Stimulated activated naive CD8-positive, alpha-beta T cell treated with anti-CD3 and anti-CD28 coated beads, Interleukin-15, Interleukin-2, amounts not matched to agents 100 ng/mL and 50 ng/mL, for 24 hours (primary cell): ENCODE data around the gene ETNPPL.

Experiments
- H3K27ac Mint-ChIP-seq: one replicate; pipeline ENCODE4 v1.8.0; 2021; ENCODE audit warnings: mild to moderate bottlenecking, mixed read lengths
- H3K27me3 Mint-ChIP-seq: one replicate; pipeline ENCODE4 v1.8.0; 2021; ENCODE audit warnings: mixed read lengths
- H3K36me3 Mint-ChIP-seq: one replicate; pipeline ENCODE4 v1.8.0; 2021; ENCODE audit warnings: low read depth, mixed read lengths
- H3K4me1 Mint-ChIP-seq: one replicate; pipeline ENCODE4 v1.8.0; 2021; ENCODE audit warnings: low read depth, mixed read lengths
- H3K4me3 Mint-ChIP-seq: one replicate; pipeline ENCODE4 v1.8.0; 2021; ENCODE audit warnings: mild to moderate bottlenecking, mixed read lengths
- H3K9me3 Mint-ChIP-seq: one replicate; pipeline ENCODE4 v1.8.0; 2021; ENCODE audit warnings: mixed read lengths

Gene ETNPPL

DNA sequence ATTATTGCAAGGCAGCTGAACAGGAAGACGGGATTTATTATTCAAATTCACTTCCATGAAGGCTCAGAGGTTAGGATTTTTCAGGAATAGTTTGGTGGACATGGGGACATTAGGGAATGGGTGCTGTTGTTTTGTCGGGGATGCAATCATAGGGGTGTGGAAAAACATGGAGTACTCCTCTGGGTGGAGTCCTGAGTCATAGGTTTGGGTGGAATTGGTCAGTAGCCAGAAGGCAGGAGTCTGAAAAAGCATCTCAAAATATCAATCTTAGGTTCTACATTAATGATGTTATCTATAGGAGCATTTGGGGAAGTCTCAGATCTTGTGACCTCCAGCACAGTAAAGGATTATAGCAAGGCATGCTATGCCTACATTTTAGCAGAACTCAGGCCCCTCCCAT lies 14.5 kb upstream of the ETNPPL start:
- Mint-ChIP-seq H3K4me3 (no peak overlapping the region), H3K4me1 (no peaks in the 10 kb centered on the region), H3K27me3 (peaks cover 3% of the 10 kb centered on the region), H3K9me3 (no peaks in the 10 kb centered on the region), H3K36me3 (no peaks in the 10 kb centered on the region), H3K27ac (no peak overlapping the region)

DNA sequence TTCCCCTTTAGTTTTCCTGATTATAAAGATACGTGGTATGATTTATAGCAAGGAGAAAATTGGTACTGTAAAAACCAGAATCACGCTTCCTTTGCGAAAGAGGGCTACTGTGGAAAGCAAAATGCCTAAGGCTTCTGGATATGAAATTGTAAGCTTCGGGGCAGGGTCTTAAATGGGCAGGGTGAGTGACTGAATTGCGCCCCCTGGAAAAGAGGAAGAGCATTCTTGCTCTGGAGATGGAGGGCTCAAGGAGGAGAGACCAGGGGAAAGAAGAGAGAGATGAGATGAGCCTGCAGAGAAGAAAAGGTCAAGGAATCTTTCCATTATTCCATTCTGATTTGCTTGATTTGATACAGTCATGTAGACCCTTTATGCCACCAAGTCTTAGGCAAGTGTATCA lies 13.1 kb upstream of the ETNPPL start:
- Mint-ChIP-seq H3K4me3 (no peak overlapping the region), H3K27me3 (peaks cover 3% of the 10 kb centered on the region), H3K27ac (no peak overlapping the region), H3K9me3 (no peaks in the 10 kb centered on the region), H3K36me3 (no peaks in the 10 kb centered on the region), H3K4me1 (no peaks in the 10 kb centered on the region)

DNA sequence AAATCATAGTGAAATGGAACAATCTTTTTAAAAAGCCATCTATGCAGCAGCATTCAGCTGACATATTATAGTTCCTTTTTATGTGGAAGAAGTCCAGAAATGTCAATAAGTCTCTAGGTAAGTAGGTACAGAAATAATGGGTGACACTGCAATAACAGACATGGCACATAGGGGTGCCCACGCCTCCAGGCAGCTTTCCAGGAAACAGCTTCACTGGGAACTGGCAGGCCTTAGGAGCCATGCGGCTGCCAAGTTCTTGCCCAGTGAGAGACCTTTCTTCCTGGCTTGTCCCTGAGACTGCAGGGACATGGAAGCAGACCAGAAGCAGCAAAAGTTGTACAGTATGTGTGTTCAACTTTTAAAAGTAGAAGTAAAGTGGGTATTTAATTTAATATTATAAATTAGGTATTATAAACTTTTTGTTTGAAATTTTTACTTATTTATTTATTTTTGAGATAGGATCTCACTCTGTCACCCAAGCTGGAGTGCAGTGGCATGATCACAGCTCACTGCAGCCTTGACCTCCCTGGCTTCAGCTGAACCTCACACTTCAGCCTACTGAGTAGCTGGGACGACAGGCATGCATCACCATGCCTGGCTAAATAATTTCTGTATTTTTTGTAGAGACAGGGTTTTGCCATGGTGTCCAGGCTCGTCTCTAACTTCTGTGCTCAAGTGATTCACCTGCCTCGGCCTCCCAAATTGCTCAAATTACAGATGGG lies 12.1 kb upstream of the ETNPPL start:
- peaks cover 3% of the 10 kb centered on the region for H3K27me3 Mint-ChIP-seq
- no peaks in the 10 kb centered on the region for H3K36me3 Mint-ChIP-seq
- no peaks in the 10 kb centered on the region for H3K4me1 Mint-ChIP-seq
- H3K9me3 Mint-ChIP-seq = no peaks in the 10 kb centered on the region
- H3K27ac Mint-ChIP-seq = no peak overlapping the region
- no peak overlapping the region for H3K4me3 Mint-ChIP-seq

DNA sequence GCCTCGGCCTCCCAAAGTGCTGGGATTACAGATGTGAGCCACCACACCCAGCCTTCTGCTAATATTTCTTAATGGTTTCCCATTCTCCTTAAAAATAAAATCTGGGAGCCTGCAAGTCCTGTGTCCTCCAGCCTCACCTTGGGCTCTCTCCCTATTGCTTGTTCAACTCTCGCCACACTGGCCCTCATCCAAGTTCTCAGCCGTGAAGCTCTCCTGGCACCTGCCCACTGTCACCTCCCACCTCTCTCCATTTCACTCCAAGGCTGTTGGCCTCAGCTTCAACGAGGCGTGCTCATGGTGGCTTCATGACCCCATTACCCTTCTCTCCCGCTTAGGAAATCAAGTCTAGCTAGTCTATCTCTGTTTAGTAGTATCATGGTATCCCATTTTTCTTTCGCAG lies 9.5 kb upstream of the ETNPPL start:
- H3K27ac Mint-ChIP-seq = no peak overlapping the region
- no peaks in the 10 kb centered on the region for H3K4me1 Mint-ChIP-seq
- no peak overlapping the region for H3K4me3 Mint-ChIP-seq
- H3K27me3 Mint-ChIP-seq = peaks cover 3% of the 10 kb centered on the region
- no peaks in the 10 kb centered on the region for H3K9me3 Mint-ChIP-seq
- no peaks in the 10 kb centered on the region for H3K36me3 Mint-ChIP-seq

DNA sequence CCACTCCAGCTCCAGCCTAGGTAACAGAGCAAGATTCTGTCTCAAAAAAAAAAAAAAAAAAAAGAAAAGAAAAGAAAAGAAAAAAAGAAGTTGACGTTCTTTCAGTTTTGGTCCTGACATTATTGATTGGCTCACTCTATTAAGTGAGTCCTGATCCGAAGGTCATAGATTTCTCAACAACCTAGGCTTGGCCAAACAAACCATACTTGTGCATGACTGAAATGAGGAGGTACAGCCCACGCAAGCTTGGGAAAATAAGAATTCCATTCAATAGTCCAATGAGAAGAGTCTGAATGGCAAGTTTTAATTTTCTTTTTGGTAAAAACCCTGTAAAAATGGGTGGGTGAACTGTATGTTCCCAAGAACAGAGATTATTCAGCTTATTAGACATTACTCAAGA lies 3.2 kb upstream of the ETNPPL start:
- H3K27me3 Mint-ChIP-seq = peaks cover 38% of the 10 kb centered on the region
- H3K36me3 Mint-ChIP-seq = no peaks in the 10 kb centered on the region
- no peak overlapping the region for H3K27ac Mint-ChIP-seq
- H3K4me3 Mint-ChIP-seq = no peak overlapping the region
- H3K4me1 Mint-ChIP-seq = peaks cover 11% of the 10 kb centered on the region
- no peaks in the 10 kb centered on the region for H3K9me3 Mint-ChIP-seq

DNA sequence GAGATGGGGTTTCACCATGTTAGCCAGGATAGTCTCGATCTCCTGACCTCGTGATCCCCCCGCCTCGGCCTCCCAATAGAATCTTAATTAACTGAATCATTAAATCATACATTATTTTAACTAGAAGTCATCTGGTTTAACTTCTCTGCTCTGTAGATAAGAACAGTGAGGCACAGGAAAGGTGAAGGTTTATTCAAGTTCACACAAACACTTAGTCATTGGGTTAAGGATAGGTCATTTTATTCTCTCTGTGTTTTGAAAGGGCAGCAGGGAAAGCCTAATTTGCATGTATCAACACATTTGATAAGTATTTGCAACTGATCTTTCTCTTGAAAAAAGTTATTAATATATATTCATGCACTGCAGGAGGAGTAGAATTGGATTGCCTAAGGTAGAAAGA lies 1.1 kb upstream of the ETNPPL start:
- H3K4me1 Mint-ChIP-seq = peaks cover 11% of the 10 kb centered on the region
- H3K4me3 Mint-ChIP-seq = no peak overlapping the region
- no peaks in the 10 kb centered on the region for H3K36me3 Mint-ChIP-seq
- peaks cover 49% of the 10 kb centered on the region for H3K27me3 Mint-ChIP-seq
- H3K9me3 Mint-ChIP-seq = no peaks in the 10 kb centered on the region
- H3K27ac Mint-ChIP-seq = no peak overlapping the region

DNA sequence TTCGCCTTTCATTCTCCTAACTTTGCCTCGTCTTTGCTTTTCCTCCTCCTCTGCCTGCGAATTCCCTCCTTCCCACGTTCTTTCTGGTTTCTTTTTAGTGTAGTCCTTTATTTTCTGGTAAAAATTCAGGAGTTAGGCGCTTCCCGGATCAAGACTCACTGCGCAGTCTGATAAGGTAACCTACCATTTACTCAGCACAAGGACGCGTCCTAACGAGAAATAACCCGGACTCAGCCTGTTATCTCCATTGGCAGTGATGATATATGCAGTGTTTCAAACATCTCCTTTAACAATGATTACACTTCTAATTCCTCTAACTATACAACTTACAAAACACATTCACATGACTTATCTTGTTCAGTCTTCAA lies 357 bp upstream of the ETNPPL start:
- H3K27ac Mint-ChIP-seq = no peak overlapping the region
- H3K9me3 Mint-ChIP-seq = no peaks in the 10 kb centered on the region
- H3K36me3 Mint-ChIP-seq = no peaks in the 10 kb centered on the region
- H3K27me3 Mint-ChIP-seq = peaks cover 49% of the 10 kb centered on the region
- peaks cover 11% of the 10 kb centered on the region for H3K4me1 Mint-ChIP-seq
- H3K4me3 Mint-ChIP-seq = peak overlapping the region; percentile 74

DNA sequence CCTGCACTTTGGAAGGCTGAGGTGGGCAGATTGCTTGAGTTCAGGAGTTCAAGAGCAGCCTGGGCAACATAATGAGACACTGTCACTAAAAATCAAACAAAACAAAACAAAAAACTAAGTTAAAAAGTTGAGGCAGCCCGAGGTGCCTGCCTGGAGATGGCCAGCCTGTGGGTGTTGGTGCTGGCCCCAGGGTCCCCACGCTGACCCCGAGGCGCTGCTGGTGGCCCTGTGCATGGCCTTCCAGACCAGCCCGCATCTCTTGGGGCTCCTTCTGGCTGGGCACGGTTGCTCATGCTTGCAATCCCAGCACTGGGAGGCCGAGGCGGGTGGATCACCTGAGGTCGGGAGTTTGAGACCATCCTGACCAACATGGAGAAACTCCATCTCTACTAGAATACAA lies 4.4 kb downstream of the ETNPPL start:
- H3K27ac Mint-ChIP-seq = no peak overlapping the region
- H3K36me3 Mint-ChIP-seq = no peaks in the 10 kb centered on the region
- peaks cover 10% of the 10 kb centered on the region for H3K4me1 Mint-ChIP-seq
- no peaks in the 10 kb centered on the region for H3K9me3 Mint-ChIP-seq
- H3K4me3 Mint-ChIP-seq = no peak overlapping the region
- H3K27me3 Mint-ChIP-seq = peaks cover 35% of the 10 kb centered on the region

DNA sequence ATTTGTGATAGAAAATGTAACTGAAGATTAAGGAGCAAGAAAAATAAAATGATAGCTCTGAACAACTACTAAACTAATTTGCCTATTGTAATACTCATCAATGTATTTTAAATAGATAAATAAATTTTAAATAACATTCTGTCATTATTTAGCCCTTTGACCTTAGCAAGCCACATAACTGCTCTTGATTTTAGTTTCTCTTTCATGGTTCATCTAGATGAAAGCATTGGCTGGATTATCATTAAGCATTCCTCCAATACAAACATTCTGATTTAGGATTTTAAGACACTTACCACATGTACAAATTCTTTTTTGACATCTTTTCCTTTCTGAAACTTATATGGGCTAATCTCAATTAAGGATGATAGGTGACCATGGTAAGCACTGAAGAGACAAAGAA lies 8.5 kb downstream of the ETNPPL start:
- Mint-ChIP-seq H3K4me1 (no peaks in the 10 kb centered on the region), H3K27ac (no peak overlapping the region), H3K9me3 (no peaks in the 10 kb centered on the region), H3K27me3 (peaks cover 15% of the 10 kb centered on the region), H3K36me3 (no peaks in the 10 kb centered on the region), H3K4me3 (no peak overlapping the region)

DNA sequence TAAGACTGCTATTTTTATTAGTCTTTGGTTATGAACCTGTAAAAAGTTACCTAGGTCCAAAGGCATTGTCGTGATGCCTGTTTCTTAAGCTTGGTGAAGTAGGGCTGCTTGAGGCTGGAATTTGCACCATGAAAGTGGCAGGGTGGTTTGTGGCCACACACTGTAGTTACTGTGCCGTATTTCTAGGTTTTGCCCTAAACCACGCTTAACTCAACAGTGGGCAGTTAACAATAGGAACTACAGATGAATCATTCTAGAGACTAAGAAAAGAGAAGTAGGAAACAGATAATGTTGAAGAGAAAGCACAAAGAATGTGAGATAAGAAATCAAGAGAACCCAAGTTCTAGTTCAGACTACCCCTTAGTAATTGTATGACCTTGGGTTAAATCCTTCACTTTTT lies 11.5 kb downstream of the ETNPPL start:
- Mint-ChIP-seq H3K27me3 (peaks cover 15% of the 10 kb centered on the region), H3K9me3 (no peaks in the 10 kb centered on the region), H3K27ac (no peak overlapping the region), H3K4me3 (no peak overlapping the region), H3K36me3 (no peaks in the 10 kb centered on the region), H3K4me1 (peaks cover 2% of the 10 kb centered on the region)

DNA sequence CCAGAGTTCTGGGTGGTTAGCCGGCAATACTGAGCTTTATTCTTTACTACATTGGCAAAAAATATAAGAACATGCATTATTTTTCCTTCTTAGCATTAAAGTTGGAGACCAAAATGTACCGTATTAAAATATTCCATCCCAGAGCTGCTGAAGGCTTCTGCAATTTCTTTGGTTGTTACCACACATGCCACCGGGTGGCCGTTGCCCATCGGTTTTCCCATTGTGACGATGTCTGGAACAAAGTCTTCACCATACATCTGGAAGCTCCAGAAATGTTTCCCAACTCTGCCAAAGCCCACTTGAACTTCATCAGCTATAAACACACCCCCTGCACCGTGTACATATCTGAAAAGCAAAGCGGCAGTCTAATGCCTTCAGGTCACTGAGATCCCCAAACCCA lies 13.7 kb downstream of the ETNPPL start:
- Mint-ChIP-seq H3K4me3 (no peak overlapping the region), H3K27me3 (peaks cover 11% of the 10 kb centered on the region), H3K27ac (no peak overlapping the region), H3K4me1 (peaks cover 5% of the 10 kb centered on the region), H3K36me3 (no peaks in the 10 kb centered on the region), H3K9me3 (no peaks in the 10 kb centered on the region)

DNA sequence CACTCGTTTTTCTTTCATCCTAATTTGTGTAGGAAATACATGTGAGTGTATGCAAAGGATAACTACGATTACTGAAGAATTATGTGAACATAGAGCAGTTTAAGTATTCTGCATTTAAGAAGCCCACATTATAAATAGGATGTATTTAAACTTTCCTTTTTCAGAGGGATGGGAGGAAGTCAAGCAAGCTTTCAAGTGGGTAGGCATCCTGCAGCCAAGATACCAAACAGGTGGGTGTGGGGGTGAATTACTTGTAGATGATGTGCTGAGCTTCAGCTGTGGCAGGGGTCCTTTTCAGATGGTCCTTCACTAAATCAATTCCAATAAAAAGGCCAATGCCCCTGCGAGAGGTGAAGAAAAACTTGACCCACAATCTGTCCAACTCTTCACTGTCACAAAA lies 16.3 kb downstream of the ETNPPL start:
- Mint-ChIP-seq H3K4me3 (no peak overlapping the region), H3K9me3 (no peaks in the 10 kb centered on the region), H3K4me1 (peaks cover 5% of the 10 kb centered on the region), H3K36me3 (no peaks in the 10 kb centered on the region), H3K27me3 (peaks cover 5% of the 10 kb centered on the region), H3K27ac (no peak overlapping the region)

DNA sequence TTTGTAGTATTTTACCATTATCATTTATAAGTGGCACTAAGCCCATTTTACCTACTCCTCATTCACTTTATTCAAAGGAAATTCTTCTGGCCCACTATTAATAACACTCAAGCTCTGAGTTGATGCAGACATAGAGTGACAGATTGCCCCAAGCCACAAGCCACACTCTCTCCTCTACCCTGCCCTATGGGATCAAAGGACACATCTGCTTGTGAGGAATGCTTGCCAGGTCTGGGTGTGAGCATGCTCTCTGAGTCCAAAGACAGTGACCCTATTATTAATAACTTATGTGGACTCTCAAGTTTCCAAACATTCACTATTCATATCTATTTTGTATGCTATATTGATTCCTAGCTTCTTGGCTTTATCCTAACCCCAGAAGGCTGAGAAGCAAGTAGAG lies 18.5 kb downstream of the ETNPPL start:
- no peaks in the 10 kb centered on the region for H3K9me3 Mint-ChIP-seq
- no peak overlapping the region for H3K27ac Mint-ChIP-seq
- H3K4me3 Mint-ChIP-seq = no peak overlapping the region
- H3K27me3 Mint-ChIP-seq = no peaks in the 10 kb centered on the region
- no peaks in the 10 kb centered on the region for H3K36me3 Mint-ChIP-seq
- H3K4me1 Mint-ChIP-seq = peaks cover 5% of the 10 kb centered on the region

DNA sequence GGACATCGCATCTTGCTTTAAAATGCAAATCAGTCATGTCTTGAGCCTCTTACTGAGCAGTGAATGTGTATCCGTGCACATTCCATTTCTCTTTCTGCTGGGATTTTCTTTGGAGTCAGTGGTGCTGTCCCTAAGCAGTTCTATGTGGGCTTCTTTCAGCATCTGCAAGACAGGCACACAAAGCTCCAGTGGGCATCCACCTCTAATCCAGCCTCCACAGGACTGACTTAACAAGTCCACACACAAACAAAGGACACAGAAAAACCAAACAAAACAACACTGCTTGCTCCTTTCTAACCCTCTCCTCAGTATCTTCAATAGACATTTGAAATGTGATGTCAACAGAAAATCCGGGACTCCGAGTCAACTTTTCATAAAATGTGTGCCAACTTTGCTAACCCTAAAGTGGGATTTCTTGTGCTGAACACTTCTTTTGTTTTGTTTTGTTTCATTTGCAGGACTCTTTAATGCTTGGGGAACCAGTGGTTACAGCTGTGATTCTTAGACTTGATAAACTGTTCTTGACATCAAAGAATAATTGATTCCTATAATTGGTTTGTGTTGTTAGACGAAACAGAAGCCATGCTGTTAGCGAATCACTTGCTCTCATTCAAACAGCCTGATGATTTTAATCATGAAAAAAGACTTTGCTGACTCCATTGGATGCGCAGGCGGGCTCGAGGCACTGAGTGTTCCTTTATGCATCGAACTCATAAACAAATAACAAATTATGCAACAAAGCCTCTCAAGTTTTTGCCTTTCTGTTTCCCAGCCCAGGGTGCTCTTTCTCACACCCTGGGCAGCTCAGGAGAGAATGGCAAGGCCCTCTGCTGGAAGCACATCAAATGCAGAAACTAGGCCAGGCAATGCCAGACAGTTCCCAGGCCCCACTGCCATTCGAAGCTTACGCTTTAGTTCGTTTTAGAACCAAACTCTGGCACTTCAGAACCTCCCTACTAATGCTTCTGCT lies 20.1 kb downstream of the ETNPPL start:
- no peaks in the 10 kb centered on the region for H3K9me3 Mint-ChIP-seq
- no peaks in the 10 kb centered on the region for H3K27me3 Mint-ChIP-seq
- H3K4me1 Mint-ChIP-seq = peaks cover 5% of the 10 kb centered on the region
- H3K36me3 Mint-ChIP-seq = no peaks in the 10 kb centered on the region
- no peak overlapping the region for H3K4me3 Mint-ChIP-seq
- no peak overlapping the region for H3K27ac Mint-ChIP-seq

DNA sequence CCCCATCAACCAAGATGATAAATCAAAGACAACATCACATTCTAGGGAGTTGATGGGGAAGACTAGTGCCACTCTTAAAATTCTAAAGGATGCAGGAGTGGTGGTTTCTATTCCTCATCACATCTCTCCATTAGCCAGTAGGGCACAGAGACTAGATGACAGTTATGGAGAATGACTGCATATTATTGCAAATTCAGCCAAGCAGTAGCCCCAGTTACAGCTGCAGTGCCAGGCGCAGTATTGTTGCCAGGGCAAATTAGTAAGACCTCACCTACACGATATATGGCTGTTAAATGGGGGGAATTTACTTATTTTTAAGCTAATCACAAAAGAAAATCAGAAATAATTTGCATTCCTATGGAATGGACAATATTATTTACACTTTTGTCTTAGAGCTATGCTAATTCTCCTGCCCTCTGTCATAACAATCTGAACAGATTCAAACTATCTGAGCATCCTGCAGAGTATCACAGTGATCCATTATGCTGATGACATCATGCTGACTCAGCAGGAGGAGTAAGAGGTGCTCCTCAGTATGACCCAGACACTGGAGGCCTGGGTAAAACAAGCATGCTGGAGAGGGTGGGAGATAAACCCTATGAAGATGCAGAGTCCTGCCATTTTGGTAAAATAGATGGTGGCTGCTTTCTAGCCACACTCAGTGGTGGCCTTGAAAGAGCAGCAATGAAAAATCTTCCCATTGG lies 24.7 kb downstream of the ETNPPL start:
- H3K36me3 Mint-ChIP-seq = no peaks in the 10 kb centered on the region
- H3K4me3 Mint-ChIP-seq = no peak overlapping the region
- H3K4me1 Mint-ChIP-seq = no peaks in the 10 kb centered on the region
- H3K27me3 Mint-ChIP-seq = peaks cover 5% of the 10 kb centered on the region
- H3K27ac Mint-ChIP-seq = no peak overlapping the region
- H3K9me3 Mint-ChIP-seq = no peaks in the 10 kb centered on the region
